ENCODE data around the gene ST8SIA5. TPM values are rescaled to one million over a fixed set of nuclear protein-coding genes. Genes with fewer than 3 reads are reported as not detected.

Gene ST8SIA5
- total RNA-seq, 1 donor: under 0.01 TPM

GRCh38 chr18:46629361-46629760 is 127.5 kb downstream of the ST8SIA5 start:
- TF ChIP-seq, protein P1, sequence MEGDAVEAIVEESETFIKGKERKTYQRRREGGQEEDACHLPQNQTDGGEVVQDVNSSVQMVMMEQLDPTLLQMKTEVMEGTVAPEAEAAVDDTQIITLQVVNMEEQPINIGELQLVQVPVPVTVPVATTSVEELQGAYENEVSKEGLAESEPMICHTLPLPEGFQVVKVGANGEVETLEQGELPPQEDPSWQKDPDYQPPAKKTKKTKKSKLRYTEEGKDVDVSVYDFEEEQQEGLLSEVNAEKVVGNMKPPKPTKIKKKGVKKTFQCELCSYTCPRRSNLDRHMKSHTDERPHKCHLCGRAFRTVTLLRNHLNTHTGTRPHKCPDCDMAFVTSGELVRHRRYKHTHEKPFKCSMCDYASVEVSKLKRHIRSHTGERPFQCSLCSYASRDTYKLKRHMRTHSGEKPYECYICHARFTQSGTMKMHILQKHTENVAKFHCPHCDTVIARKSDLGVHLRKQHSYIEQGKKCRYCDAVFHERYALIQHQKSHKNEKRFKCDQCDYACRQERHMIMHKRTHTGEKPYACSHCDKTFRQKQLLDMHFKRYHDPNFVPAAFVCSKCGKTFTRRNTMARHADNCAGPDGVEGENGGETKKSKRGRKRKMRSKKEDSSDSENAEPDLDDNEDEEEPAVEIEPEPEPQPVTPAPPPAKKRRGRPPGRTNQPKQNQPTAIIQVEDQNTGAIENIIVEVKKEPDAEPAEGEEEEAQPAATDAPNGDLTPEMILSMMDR (IDR thresholded peaks at IDR 0.05; ENCODE audit: extremely low read depth, low read depth, low read length): no peak
- Histone ChIP-seq H3K27me3 (ENCODE audit: insufficient read depth, low read length) (peaks cover 4% of the 10 kb centered on the region), H3K79me2 (ENCODE audit: insufficient read depth, low read length) (no peaks in the 10 kb centered on the region), H3K9me3 (ENCODE audit: low read depth, low read length) (no peaks in the 10 kb centered on the region), H3K4me2 (ENCODE audit: insufficient read depth, low read length) (no peak overlapping the region), H3K27ac (ENCODE audit: low read depth, low read length) (no peak overlapping the region), H4K20me1 (ENCODE audit: insufficient read depth, low read length) (no peaks in the 10 kb centered on the region), H3K36me3 (ENCODE audit: insufficient read depth, low read length) (no peaks in the 10 kb centered on the region), H2AFZ (ENCODE audit: low read length) (no peak overlapping the region), H3K4me3 (ENCODE audit: insufficient read depth, low read length) (no peak overlapping the region), H3K4me1 (ENCODE audit: insufficient read depth, low read length) (no peaks in the 10 kb centered on the region)
- no peak for DNase-seq (ENCODE audit: insufficient read length, low spot score, missing footprints)

DNA sequence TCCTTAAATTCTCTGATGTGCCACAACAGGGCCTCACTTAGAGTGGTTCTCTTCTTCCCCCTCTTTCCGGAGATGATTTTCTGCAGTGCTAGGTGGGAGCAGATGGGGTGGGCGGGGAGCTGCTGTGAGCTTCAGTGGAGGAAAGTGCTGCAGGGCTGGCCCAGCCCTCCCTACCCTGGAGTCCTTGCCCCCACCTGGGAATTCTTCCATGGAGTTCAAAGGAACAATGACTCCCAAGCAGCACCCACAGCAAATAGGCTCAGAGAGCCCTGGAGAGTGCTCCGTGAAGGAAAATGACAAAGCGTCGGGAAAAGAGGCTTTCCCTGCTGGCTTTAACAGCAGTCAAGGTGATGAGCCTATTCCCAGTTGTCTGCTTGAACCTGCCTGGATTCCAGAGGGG is 128.6 kb downstream of the ST8SIA5 start:
- H4K20me1 ChIP-seq (ENCODE audit: insufficient read depth, low read length): no peaks in the 10 kb centered on the region
- H3K9me3 ChIP-seq (ENCODE audit: low read depth, low read length): no peaks in the 10 kb centered on the region
- no peaks in the 10 kb centered on the region for H3K27me3 ChIP-seq (ENCODE audit: insufficient read depth, low read length)
- TF ChIP-seq, protein P1 (IDR thresholded peaks at IDR 0.05; ENCODE audit: extremely low read depth, low read depth, low read length): no peak
- H3K27ac ChIP-seq (ENCODE audit: low read depth, low read length): no peak overlapping the region
- no peaks in the 10 kb centered on the region for H3K36me3 ChIP-seq (ENCODE audit: insufficient read depth, low read length)
- H3K4me3 ChIP-seq (ENCODE audit: insufficient read depth, low read length): no peak overlapping the region
- H3K4me2 ChIP-seq (ENCODE audit: insufficient read depth, low read length): no peak overlapping the region
- DNase-seq (ENCODE audit: insufficient read length, low spot score, missing footprints): no peak
- no peak overlapping the region for H2AFZ ChIP-seq (ENCODE audit: low read length)
- H3K79me2 ChIP-seq (ENCODE audit: insufficient read depth, low read length): no peaks in the 10 kb centered on the region
- H3K4me1 ChIP-seq (ENCODE audit: insufficient read depth, low read length): no peaks in the 10 kb centered on the region

DNA sequence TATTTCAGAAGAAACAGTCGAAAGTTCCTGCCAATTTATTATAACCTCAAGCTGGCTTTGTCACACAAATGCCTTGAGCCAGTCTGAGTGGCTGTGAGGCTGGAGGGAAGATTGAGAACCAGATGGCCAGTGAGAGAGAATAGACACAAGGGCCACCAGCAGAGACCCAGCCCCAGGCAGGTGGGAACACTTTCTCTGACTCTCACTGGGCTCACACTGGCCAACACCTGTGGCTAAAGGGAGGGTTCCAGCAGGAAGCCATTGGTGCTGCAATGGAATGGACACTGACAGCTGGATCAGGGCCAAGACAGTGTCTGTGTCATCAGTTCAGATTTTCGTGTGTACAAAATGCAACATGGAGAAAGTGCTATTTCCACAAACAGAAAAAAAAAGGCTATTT is 129.7 kb downstream of the ST8SIA5 start:
- Histone ChIP-seq H3K9me3 (ENCODE audit: low read depth, low read length) (no peaks in the 10 kb centered on the region), H3K36me3 (ENCODE audit: insufficient read depth, low read length) (no peaks in the 10 kb centered on the region), H3K4me2 (ENCODE audit: insufficient read depth, low read length) (no peak overlapping the region), H3K4me1 (ENCODE audit: insufficient read depth, low read length) (no peaks in the 10 kb centered on the region), H3K79me2 (ENCODE audit: insufficient read depth, low read length) (no peaks in the 10 kb centered on the region), H4K20me1 (ENCODE audit: insufficient read depth, low read length) (no peaks in the 10 kb centered on the region), H2AFZ (ENCODE audit: low read length) (no peak overlapping the region), H3K27me3 (ENCODE audit: insufficient read depth, low read length) (no peaks in the 10 kb centered on the region), H3K4me3 (ENCODE audit: insufficient read depth, low read length) (no peak overlapping the region), H3K27ac (ENCODE audit: low read depth, low read length) (no peak overlapping the region)
- TF ChIP-seq, protein P1 (IDR thresholded peaks at IDR 0.05; ENCODE audit: extremely low read depth, low read depth, low read length): no peak
- no peak for DNase-seq (ENCODE audit: insufficient read length, low spot score, missing footprints)

- TF ChIP-seq, protein P1 (IDR thresholded peaks at IDR 0.05; ENCODE audit: extremely low read depth, low read depth, low read length): no peak
- Histone ChIP-seq H3K79me2 (ENCODE audit: insufficient read depth, low read length) (no peaks in the 10 kb centered on the region), H4K20me1 (ENCODE audit: insufficient read depth, low read length) (no peaks in the 10 kb centered on the region), H3K4me3 (ENCODE audit: insufficient read depth, low read length) (no peak overlapping the region), H3K9me3 (ENCODE audit: low read depth, low read length) (no peaks in the 10 kb centered on the region), H3K27me3 (ENCODE audit: insufficient read depth, low read length) (no peaks in the 10 kb centered on the region), H2AFZ (ENCODE audit: low read length) (no peak overlapping the region), H3K27ac (ENCODE audit: low read depth, low read length) (no peak overlapping the region), H3K4me2 (ENCODE audit: insufficient read depth, low read length) (no peak overlapping the region), H3K4me1 (ENCODE audit: insufficient read depth, low read length) (no peaks in the 10 kb centered on the region), H3K36me3 (ENCODE audit: insufficient read depth, low read length) (no peaks in the 10 kb centered on the region)
- no peak for DNase-seq (ENCODE audit: insufficient read length, low spot score, missing footprints)
Measured at GRCh38 chr18:46625069-46625468, 131.8 kb downstream of the ST8SIA5 start.
